H9 (cell line): ENCODE measurements around the gene MUC15. TPM values are rescaled to one million over a fixed set of nuclear protein-coding genes. Genes with fewer than 3 reads are reported as not detected.

Experiments used
- DNase-seq: peaks from one replicate; pipeline ENCODE4 v3.0.0-alpha.2; 2017
- H2AFZ ChIP-seq: one replicate; pipeline ENCODE4 v1.6.1; 2013; ENCODE audit warnings: mild to moderate bottlenecking, low read length, control low read depth, moderate library complexity
- H2AK5ac ChIP-seq: 2 replicates; pipeline ENCODE4 v1.6.1; 2013; ENCODE audit warnings: low read length, control low read depth, mixed read lengths; ENCODE audit not compliant: insufficient read length
- H2BK120ac ChIP-seq: one replicate; pipeline ENCODE4 v1.6.1; 2013; ENCODE audit warnings: low read depth, mild to moderate bottlenecking, low read length, control low read depth, inconsistent platforms; ENCODE audit not compliant: poor library complexity, severe bottlenecking
- H2BK12ac ChIP-seq: 2 replicates; pipeline ENCODE4 v1.6.1; 2013; ENCODE audit warnings: low read length, control low read depth, mixed read lengths, low read depth; ENCODE audit not compliant: insufficient read length
- H2BK15ac ChIP-seq: 2 replicates; pipeline ENCODE4 v1.6.1; 2013; ENCODE audit warnings: low read depth, low read length, control low read depth
- H2BK20ac ChIP-seq: one replicate; pipeline ENCODE4 v1.6.1; 2013; ENCODE audit warnings: low read depth, mild to moderate bottlenecking, low read length, control low read depth, inconsistent platforms; ENCODE audit not compliant: poor library complexity, severe bottlenecking
- H2BK5ac ChIP-seq: 2 replicates; pipeline ENCODE4 v1.6.1; 2013; ENCODE audit warnings: low read length, control low read depth, mixed read lengths; ENCODE audit not compliant: insufficient read length
- H3K14ac ChIP-seq: 2 replicates; pipeline ENCODE4 v1.6.1; 2013; ENCODE audit warnings: low read length, control low read depth; ENCODE audit not compliant: insufficient read depth
- H3K18ac ChIP-seq: 2 replicates; pipeline ENCODE4 v1.6.1; 2013; ENCODE audit warnings: low read depth, mild to moderate bottlenecking, mixed read lengths, low read length, control low read depth; ENCODE audit not compliant: insufficient read length
- H3K23ac ChIP-seq: 2 replicates; pipeline ENCODE4 v1.6.1; 2013; ENCODE audit warnings: low read length, control low read depth, mixed read lengths, low read depth; ENCODE audit not compliant: insufficient read length
- H3K23me2 ChIP-seq: 2 replicates; pipeline ENCODE4 v1.6.1; 2013; ENCODE audit warnings: low read depth, mild to moderate bottlenecking, mixed read lengths, low read length, control low read depth; ENCODE audit not compliant: insufficient read length, poor library complexity, severe bottlenecking
- H3K27ac ChIP-seq: 2 replicates; pipeline ENCODE4 v1.5.1; 2013; ENCODE audit warnings: low read length, control low read depth, mixed read lengths, low read depth; ENCODE audit not compliant: insufficient read length
- H3K27me3 ChIP-seq: 2 replicates; pipeline ENCODE4 v1.6.1; 2013; ENCODE audit warnings: low read length, control low read depth, inconsistent platforms; ENCODE audit not compliant: insufficient read depth
- H3K4ac ChIP-seq: 2 replicates; pipeline ENCODE4 v1.6.1; 2013; ENCODE audit warnings: low read depth, mild to moderate bottlenecking, control low read depth, inconsistent platforms, low read length, moderate library complexity
- H3K4me1 ChIP-seq: 2 replicates; pipeline ENCODE4 v1.6.1; 2013; ENCODE audit warnings: low read length, control low read depth, inconsistent platforms; ENCODE audit not compliant: insufficient read depth
- H3K4me2 ChIP-seq: 2 replicates; pipeline ENCODE4 v1.6.1; 2013; ENCODE audit warnings: low read length, control low read depth, mixed read lengths; ENCODE audit not compliant: insufficient read length, insufficient read depth
- H3K56ac ChIP-seq: 2 replicates; pipeline ENCODE4 v1.6.1; 2013; ENCODE audit warnings: low read depth, mild to moderate bottlenecking, mixed read lengths, low read length, control low read depth; ENCODE audit not compliant: insufficient read length
- H3K79me1 ChIP-seq: 2 replicates; pipeline ENCODE4 v1.6.1; 2013; ENCODE audit warnings: low read depth, mild to moderate bottlenecking, moderate library complexity, low read length, control low read depth, inconsistent platforms; ENCODE audit not compliant: insufficient read depth, poor library complexity, severe bottlenecking
- H3K79me2 ChIP-seq: 2 replicates; pipeline ENCODE4 v1.6.1; 2013; ENCODE audit warnings: low read length, control low read depth, inconsistent platforms; ENCODE audit not compliant: insufficient read depth
- H3K9ac ChIP-seq: 2 replicates; pipeline ENCODE4 v1.6.1; 2013; ENCODE audit warnings: low read length, control low read depth, mixed read lengths; ENCODE audit not compliant: insufficient read length; ENCODE audit errors: extremely low read depth
- H3K9me3 ChIP-seq: one replicate; pipeline ENCODE4 v1.6.1; 2013; ENCODE audit warnings: low read depth, low read length, inconsistent platforms; ENCODE audit not compliant: control insufficient read depth
- H3T11ph ChIP-seq: one replicate; pipeline ENCODE4 v1.6.1; 2013; ENCODE audit warnings: mild to moderate bottlenecking, low read length, control low read depth, inconsistent platforms
- H4K20me1 ChIP-seq: one replicate; pipeline ENCODE4 v1.6.1; 2013; ENCODE audit not compliant: control insufficient read depth, insufficient read length, insufficient read depth
- H4K5ac ChIP-seq: 2 replicates; pipeline ENCODE4 v1.6.1; 2013; ENCODE audit warnings: low read depth, mild to moderate bottlenecking, mixed read lengths, low read length, control low read depth; ENCODE audit not compliant: insufficient read length
- H4K8ac ChIP-seq: replicated peaks from 2 replicates; pipeline ENCODE4 v1.6.1; 2013; ENCODE audit warnings: low read length, control low read depth, mixed read lengths, low read depth; ENCODE audit not compliant: insufficient read length
- H4K91ac ChIP-seq: 2 replicates; pipeline ENCODE4 v1.6.1; 2013; ENCODE audit warnings: low read depth, mild to moderate bottlenecking, moderate library complexity, mixed read lengths, low read length, control low read depth; ENCODE audit not compliant: insufficient read length
- H3K27ac Mint-ChIP-seq, 3 experiments: 2 replicates in 2 of 3; 3 replicates in 1 of 3; pipeline ENCODE4 v1.8.0; 2020 to 2021; ENCODE audit warnings: mixed read lengths in 3 of 3, mild to moderate bottlenecking in 1 of 3, moderate library complexity in 1 of 3
- H3K27me3 Mint-ChIP-seq: 2 replicates; pipeline ENCODE4 v1.8.0; 2021; ENCODE audit warnings: low read depth, mild to moderate bottlenecking, moderate library complexity, mixed read lengths
- H3K36me3 Mint-ChIP-seq, 3 experiments: 2 replicates in 2 of 3; 3 replicates in 1 of 3; pipeline ENCODE4 v1.8.0; 2020 to 2021; ENCODE audit warnings: low read depth in 3 of 3, mixed read lengths in 3 of 3; ENCODE audit not compliant: insufficient read depth in 1 of 3
- H3K4me1 Mint-ChIP-seq, 2 experiments: 2 replicates each; pipeline ENCODE4 v1.8.0; 2020; ENCODE audit warnings: mixed read lengths in 2 of 2
- H3K4me3 Mint-ChIP-seq, 2 experiments: 2 replicates in 1 of 2; 3 replicates in 1 of 2; pipeline ENCODE4 v1.8.0; 2020 to 2021; ENCODE audit warnings: mild to moderate bottlenecking in 2 of 2, mixed read lengths in 2 of 2, moderate library complexity in 1 of 2
- H3K9me3 Mint-ChIP-seq, 2 experiments: 2 replicates in 1 of 2; 3 replicates in 1 of 2; pipeline ENCODE4 v1.8.0; 2020; ENCODE audit warnings: mild to moderate bottlenecking in 2 of 2, mixed read lengths in 2 of 2, moderate library complexity in 1 of 2
- WGBS: extraction: QIAGEN DNeasy Blood & Tissue Kit; methylation state at CpG from one replicate; pipeline ENCODE4 v1.1.7; 2013; ENCODE audit warnings: missing lambda C conversion rate, low lambda C conversion rate, mixed read lengths; ENCODE audit not compliant: insufficient read length; ENCODE audit errors: extremely low coverage; 5-methylcytosine and 5-hydroxymethylcytosine counted together
- total RNA-seq: library from RNA; stranded (reverse); gene quantifications from 2 replicates; pipeline ENCODE4 v1.2.1, GENCODE V29; 2021
- TF ChIP-seq, protein P1 (sequence below): fragments of 200-600 bp; sonication (generic); conservative IDR thresholded peaks from 3 replicates; pipeline ENCODE4 v1.8.0; 2021; ENCODE audit warnings: antibody characterized with exemption, mild to moderate bottlenecking

The MUC15 gene
- total RNA-seq, 1 experiment from 2014 or later, result not detected

- Histone ChIP-seq H3K27ac (no peak overlapping the region), H3K56ac (no peak overlapping the region), H3K23ac (no peak overlapping the region), H3K14ac (no peak overlapping the region), H3K9ac (no peak overlapping the region), H4K5ac (no peak overlapping the region), H2AK5ac (no peak overlapping the region), H3K79me2 (no peaks in the 10 kb centered on the region), H4K8ac (no peak overlapping the region), H4K20me1 (no peaks in the 10 kb centered on the region), H3K79me1 (no peaks in the 10 kb centered on the region), H3K27me3 (no peaks in the 10 kb centered on the region), H3T11ph (no peak overlapping the region), H3K4me1 (no peaks in the 10 kb centered on the region), H3K18ac (no peak overlapping the region), H2BK15ac (no peak overlapping the region), H3K9me3 (no peaks in the 10 kb centered on the region), H3K4me2 (no peak overlapping the region), H2BK12ac (no peak overlapping the region), H2BK120ac (no peak overlapping the region), H3K4ac (no peak overlapping the region), H2BK5ac (no peak overlapping the region), H2AFZ (no peak overlapping the region), H3K23me2 (no peaks in the 10 kb centered on the region), H2BK20ac (no peak overlapping the region), H4K91ac (no peak overlapping the region)
- no peak for DNase-seq
- H3K4me1 Mint-ChIP-seq, result no peaks in the 10 kb centered on the region
- TF ChIP-seq, protein P1, sequence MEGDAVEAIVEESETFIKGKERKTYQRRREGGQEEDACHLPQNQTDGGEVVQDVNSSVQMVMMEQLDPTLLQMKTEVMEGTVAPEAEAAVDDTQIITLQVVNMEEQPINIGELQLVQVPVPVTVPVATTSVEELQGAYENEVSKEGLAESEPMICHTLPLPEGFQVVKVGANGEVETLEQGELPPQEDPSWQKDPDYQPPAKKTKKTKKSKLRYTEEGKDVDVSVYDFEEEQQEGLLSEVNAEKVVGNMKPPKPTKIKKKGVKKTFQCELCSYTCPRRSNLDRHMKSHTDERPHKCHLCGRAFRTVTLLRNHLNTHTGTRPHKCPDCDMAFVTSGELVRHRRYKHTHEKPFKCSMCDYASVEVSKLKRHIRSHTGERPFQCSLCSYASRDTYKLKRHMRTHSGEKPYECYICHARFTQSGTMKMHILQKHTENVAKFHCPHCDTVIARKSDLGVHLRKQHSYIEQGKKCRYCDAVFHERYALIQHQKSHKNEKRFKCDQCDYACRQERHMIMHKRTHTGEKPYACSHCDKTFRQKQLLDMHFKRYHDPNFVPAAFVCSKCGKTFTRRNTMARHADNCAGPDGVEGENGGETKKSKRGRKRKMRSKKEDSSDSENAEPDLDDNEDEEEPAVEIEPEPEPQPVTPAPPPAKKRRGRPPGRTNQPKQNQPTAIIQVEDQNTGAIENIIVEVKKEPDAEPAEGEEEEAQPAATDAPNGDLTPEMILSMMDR, result no peak
- WGBS, result no CpG with 5 or more reads among the region's 2 CpGs
- H3K36me3 Mint-ChIP-seq, result no peaks in the 10 kb centered on the region
- H3K4me3 Mint-ChIP-seq, result no peak overlapping the region
- no peaks in the 10 kb centered on the region for H3K27me3 Mint-ChIP-seq
- H3K27ac Mint-ChIP-seq, result no peak overlapping the region
- no peaks in the 10 kb centered on the region for H3K9me3 Mint-ChIP-seq
These were observed 61.3 kb downstream of the MUC15 start for GRCh38 chr11:26510756-26511155.
